Measurements from ENCODE around the gene MYO1D.

MYO1D gene

GRCh38 chr17:32878211-32878610 lies 1.3 kb upstream of the MYO1D start:
- peaks cover 20% of the 10 kb centered on the region for H3K4me1 ChIP-seq (ENCODE audit: low read depth, poor library complexity, severe bottlenecking)
- H3K79me2 ChIP-seq (ENCODE audit: insufficient read depth, low read depth) = no peaks in the 10 kb centered on the region
- H3K4me3 ChIP-seq (IDR thresholded peaks at IDR 0.05; ENCODE audit: insufficient read depth, low read depth, low read length) = no peak overlapping the region
- H3K27me3 ChIP-seq (ENCODE audit: insufficient read depth, low read depth) = no peaks in the 10 kb centered on the region
- H4K20me1 ChIP-seq (ENCODE audit: insufficient read depth) = no peaks in the 10 kb centered on the region
- H3K4me2 ChIP-seq = peak overlapping the region; percentile 83; the same call in 1 of the 2 replicates
- no peak for TF ChIP-seq CTCF (conservative IDR thresholded peaks at IDR 0.05; ENCODE audit: low read depth, low read length)
- H3K9ac ChIP-seq = no peak overlapping the region
- H2AFZ ChIP-seq (ENCODE audit: low read depth) = no peak overlapping the region; the same call in 1 of the 2 replicates
- H3K27ac ChIP-seq = no peak overlapping the region
- no peaks in the 10 kb centered on the region for H3K36me3 ChIP-seq (ENCODE audit: insufficient read depth)

DNA sequence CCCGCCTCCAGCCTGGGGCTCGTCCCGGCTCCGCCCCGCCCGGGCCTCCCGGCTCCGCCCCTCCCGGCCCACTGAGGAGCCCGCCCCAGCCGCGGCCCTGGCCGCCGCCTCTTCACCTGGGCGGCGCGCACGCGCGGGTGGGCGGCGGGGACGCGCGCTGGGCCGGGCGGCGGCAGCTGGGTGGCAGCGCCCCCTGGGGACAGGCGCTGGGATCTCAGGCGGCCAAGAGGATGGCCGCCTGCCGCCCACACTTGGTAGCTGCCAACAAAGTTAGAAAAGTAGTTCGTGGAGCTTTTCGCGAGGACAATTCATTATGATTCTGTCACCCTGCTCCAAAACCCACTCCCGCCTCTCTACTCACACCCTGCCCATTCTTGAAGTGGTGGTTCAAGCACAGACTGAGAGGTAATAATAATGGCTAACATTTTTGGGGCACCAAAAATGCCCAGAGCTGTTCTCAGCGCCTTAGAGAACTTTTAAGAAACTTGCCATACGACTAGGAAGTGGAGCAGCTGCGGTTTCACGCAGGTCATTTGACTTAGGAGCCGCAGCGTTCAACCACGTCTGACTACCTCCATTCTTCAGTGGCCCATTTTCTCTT lies 340 bp upstream of the MYO1D start:
- no peaks in the 10 kb centered on the region for H4K20me1 ChIP-seq (ENCODE audit: insufficient read depth)
- no peak overlapping the region for H3K4me3 ChIP-seq (IDR thresholded peaks at IDR 0.05; ENCODE audit: insufficient read depth, low read depth, low read length)
- H3K4me2 ChIP-seq = peak overlapping the region; percentile 83
- H3K4me1 ChIP-seq (ENCODE audit: low read depth, poor library complexity, severe bottlenecking) = peaks cover 20% of the 10 kb centered on the region
- peak overlapping the region; percentile 64; the same call in 1 of the 2 replicates for H3K9ac ChIP-seq
- H3K36me3 ChIP-seq (ENCODE audit: insufficient read depth) = no peaks in the 10 kb centered on the region
- H3K27me3 ChIP-seq (ENCODE audit: insufficient read depth, low read depth) = no peaks in the 10 kb centered on the region
- H3K27ac ChIP-seq = peak overlapping the region; percentile 73
- H2AFZ ChIP-seq (ENCODE audit: low read depth) = peak overlapping the region; percentile 99
- H3K79me2 ChIP-seq (ENCODE audit: insufficient read depth, low read depth) = no peaks in the 10 kb centered on the region
- peak; percentile 52 for TF ChIP-seq CTCF (conservative IDR thresholded peaks at IDR 0.05; ENCODE audit: low read depth, low read length)

GRCh38 chr17:32875923-32876416 lies 954 bp downstream of the MYO1D start:
- no peak overlapping the region for H3K4me3 ChIP-seq (IDR thresholded peaks at IDR 0.05; ENCODE audit: insufficient read depth, low read depth, low read length)

DNA sequence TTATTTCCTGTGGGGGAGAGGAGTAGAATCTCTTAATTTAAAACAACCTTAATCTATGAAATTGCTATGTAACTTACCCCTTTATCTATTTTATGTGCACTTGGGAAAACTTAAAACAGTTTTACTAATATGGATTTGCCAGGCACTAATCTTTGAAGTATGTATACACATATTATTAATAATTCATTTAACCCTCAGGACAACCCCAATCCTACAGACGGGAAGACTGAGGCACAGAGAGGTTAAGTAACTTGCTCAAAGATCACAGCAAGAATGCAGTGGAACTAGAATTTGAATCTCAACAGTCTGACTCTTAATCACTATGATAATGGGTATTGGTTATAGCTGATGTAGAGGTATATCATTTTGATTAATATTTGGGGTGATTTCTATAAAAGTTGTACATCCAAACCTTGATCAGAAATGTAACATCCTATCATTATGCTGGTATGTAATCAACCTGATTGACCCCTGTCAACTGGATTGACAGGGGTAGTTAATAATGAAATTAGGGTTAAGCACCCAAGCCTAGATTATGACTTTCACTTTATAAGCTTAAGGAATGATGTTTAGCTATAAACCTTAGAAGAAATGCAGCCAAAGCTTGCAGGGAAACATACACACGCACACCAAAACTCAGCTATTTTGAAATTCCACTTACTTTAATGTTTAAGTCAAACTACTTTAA lies 1.6 kb downstream of the MYO1D start:
- Histone ChIP-seq H3K9ac (peak overlapping the region; percentile 56), H3K79me2 (ENCODE audit: insufficient read depth, low read depth) (no peaks in the 10 kb centered on the region), H3K4me1 (ENCODE audit: low read depth, poor library complexity, severe bottlenecking) (peaks cover 20% of the 10 kb centered on the region), H3K4me2 (peak overlapping the region; percentile 86), H3K4me3 (IDR thresholded peaks at IDR 0.05; ENCODE audit: insufficient read depth, low read depth, low read length) (no peak overlapping the region), H3K27ac (peak overlapping the region; percentile 62; the same call in 1 of the 2 replicates), H2AFZ (ENCODE audit: low read depth) (peak overlapping the region; percentile 86), H4K20me1 (ENCODE audit: insufficient read depth) (no peaks in the 10 kb centered on the region), H3K36me3 (ENCODE audit: insufficient read depth) (no peaks in the 10 kb centered on the region), H3K27me3 (ENCODE audit: insufficient read depth, low read depth) (no peaks in the 10 kb centered on the region)
- TF ChIP-seq CTCF (conservative IDR thresholded peaks at IDR 0.05; ENCODE audit: low read depth, low read length) = no peak

More at GRCh38 chr17:32875923-32876416, 954 bp downstream of the MYO1D start:
- H2AFZ ChIP-seq (ENCODE audit: low read depth) = peak overlapping the region; percentile 86
- no peaks in the 10 kb centered on the region for H3K36me3 ChIP-seq (ENCODE audit: insufficient read depth)
- no peaks in the 10 kb centered on the region for H3K79me2 ChIP-seq (ENCODE audit: insufficient read depth, low read depth)
- H3K4me2 ChIP-seq = peak overlapping the region; percentile 86
- peak overlapping the region; percentile 56 for H3K9ac ChIP-seq
- H3K27me3 ChIP-seq (ENCODE audit: insufficient read depth, low read depth) = no peaks in the 10 kb centered on the region
- peak overlapping the region; percentile 62; the same call in 1 of the 2 replicates for H3K27ac ChIP-seq
- peaks cover 20% of the 10 kb centered on the region for H3K4me1 ChIP-seq (ENCODE audit: low read depth, poor library complexity, severe bottlenecking)
- no peaks in the 10 kb centered on the region for H4K20me1 ChIP-seq (ENCODE audit: insufficient read depth)
- no peak for TF ChIP-seq CTCF (conservative IDR thresholded peaks at IDR 0.05; ENCODE audit: low read depth, low read length)
